HEK293T (cell line): ENCODE results near the gene FBH1.

Experiments
- BHLHE40 ChIP-seq: fragments of 450-650 bp; IDR thresholded peaks from 2 replicates; pipeline ENCODE4 v1.6.1; 2016; ENCODE audit warnings: mild to moderate bottlenecking, moderate library complexity, borderline replicate concordance
- ELF4 ChIP-seq: fragments of 450-650 bp; IDR thresholded peaks from 2 replicates; pipeline ENCODE4 v1.6.1; 2017; ENCODE audit warnings: antibody characterized with exemption
- FOXM1 ChIP-seq: fragments of 450-650 bp; IDR thresholded peaks from 2 replicates; pipeline ENCODE4 v1.6.1; 2017; ENCODE audit warnings: mild to moderate bottlenecking, borderline replicate concordance
- HDGF ChIP-seq: fragments of 450-650 bp; IDR thresholded peaks from 2 replicates; pipeline ENCODE4 v1.6.1; 2017; ENCODE audit warnings: antibody characterized with exemption, borderline replicate concordance
- L3MBTL2 ChIP-seq: fragments of 450-650 bp; conservative IDR thresholded peaks from 2 replicates; pipeline ENCODE4 v1.6.1; 2016; ENCODE audit warnings: mild to moderate bottlenecking
- NFRKB ChIP-seq: fragments of 450-650 bp; IDR thresholded peaks from 2 replicates; pipeline ENCODE4 v1.6.1; 2016; ENCODE audit warnings: mild to moderate bottlenecking, moderate library complexity
- SP1 ChIP-seq: fragments of 450-650 bp; IDR thresholded peaks from 2 replicates; pipeline ENCODE4 v1.6.1; 2017
- SUZ12 ChIP-seq: fragments of 450-650 bp; IDR thresholded peaks from 2 replicates; pipeline ENCODE4 v1.6.1; 2016; ENCODE audit warnings: mild to moderate bottlenecking
- TARDBP ChIP-seq: fragments of 450-650 bp; IDR thresholded peaks from 2 replicates; pipeline ENCODE4 v1.6.1; 2016

DNA sequence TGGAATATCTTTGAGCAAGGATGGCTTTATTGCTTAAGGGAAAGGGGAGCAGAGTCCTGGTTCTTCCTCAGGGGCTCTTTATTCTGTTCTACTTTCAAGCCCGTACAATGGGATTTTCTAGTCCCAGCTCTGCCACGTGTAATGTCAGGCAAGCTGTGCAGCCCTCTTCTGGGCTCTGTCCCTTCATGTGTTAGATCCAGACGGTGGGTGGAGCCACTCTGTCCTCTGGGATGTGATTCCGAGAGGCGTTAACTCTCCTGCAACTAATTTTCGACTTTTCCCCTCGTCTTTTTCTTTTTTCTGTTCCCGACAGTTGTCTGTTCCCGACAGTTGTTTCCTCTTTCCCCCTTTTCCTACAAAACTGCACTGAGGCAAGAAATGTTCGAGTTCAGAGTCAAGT, 34.8 kb downstream of the FBH1 start:
- TF ChIP-seq ELF4 = no peak
- no peak for TF ChIP-seq NFRKB
- TF ChIP-seq BHLHE40 = no peak
- no peak for TF ChIP-seq SP1
- no peak for TF ChIP-seq L3MBTL2
- TF ChIP-seq TARDBP = no peak
- no peak for TF ChIP-seq HDGF
- TF ChIP-seq FOXM1 = no peak
- no peak for TF ChIP-seq SUZ12
